ENCODE measurements around the gene NOL8.
A peak's percentile ranks its signal among the peaks of the same experiment; 100 is the strongest.

NOL8 gene

GRCh38 chr9:92325269-92325990 lies at the start of gene NOL8, which contains the start of gene CENPP:
Gene NOL8 (minus strand): TSS chr9:92325350. CDS start chr9:92324161, 1,189 bp downstream.
Gene CENPP (plus strand): TSS chr9:92325953.
- peak; percentile 93 for DNase-seq

- DNase-seq = no peak
Observed at GRCh38 chr9:92373167-92373566, 48.0 kb upstream of the NOL8 start.

DNA sequence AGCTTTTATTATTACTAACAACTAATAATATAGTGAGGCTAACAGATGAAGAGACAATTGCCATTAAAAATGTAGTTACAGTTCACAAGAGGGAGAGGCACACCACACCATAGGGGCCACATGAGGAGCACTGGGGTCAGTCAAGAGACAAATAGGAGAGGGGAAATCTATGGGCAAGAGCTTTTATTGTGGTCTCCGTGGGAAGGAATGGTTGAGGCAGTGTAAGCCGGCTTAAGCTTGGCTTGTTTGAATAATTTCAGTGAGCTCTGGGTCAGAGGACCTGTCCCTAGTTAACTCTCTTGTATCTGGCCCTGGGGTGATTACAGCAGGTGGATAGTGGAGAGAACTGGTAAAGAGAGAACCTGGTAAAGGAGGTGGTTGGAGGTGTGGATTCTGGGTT lies 43.9 kb upstream of the NOL8 start:
- DNase-seq = no peak

DNA sequence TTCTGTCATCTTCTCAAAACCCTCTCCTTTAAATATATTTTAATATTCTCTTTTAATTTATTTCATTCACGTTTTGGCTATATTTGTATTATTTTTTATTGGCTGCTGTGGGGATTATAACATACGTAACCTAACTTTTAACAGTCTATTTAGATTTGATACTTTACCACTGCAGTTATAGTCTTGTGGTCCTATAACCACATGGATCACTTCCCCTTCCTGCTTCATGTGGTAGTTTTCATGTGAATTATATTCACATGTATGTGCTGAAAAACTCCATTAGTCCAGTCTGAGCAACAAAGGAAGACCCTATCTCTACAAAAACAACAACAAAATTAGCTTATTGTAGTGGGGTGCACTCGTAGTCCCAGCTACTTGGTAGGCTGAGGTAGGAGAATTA lies 34.9 kb upstream of the NOL8 start:
- DNase-seq = no peak

GRCh38 chr9:92359394-92359995 lies 34.3 kb upstream of the NOL8 start:
- no peak for DNase-seq

- DNase-seq = no peak
Observed at GRCh38 chr9:92353051-92353450, 27.9 kb upstream of the NOL8 start.

DNA sequence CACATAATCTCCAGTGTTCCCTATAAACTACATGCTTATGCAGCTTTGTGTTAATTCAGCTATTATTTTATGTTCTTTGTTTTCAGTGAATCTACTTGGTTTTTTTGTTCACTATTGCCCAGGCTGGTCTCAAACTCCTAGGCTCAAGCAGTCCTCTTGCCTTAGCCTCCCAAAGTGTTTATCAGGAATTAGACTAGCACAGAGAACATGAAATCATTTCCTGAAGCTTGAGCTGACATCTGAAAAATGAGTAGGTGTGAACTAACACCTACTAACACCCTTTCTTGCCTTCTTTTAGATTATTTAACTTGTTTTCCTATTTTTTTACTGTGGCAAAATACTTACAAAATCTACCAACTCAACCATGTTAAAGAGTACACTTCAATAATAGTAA lies 25.6 kb upstream of the NOL8 start:
- DNase-seq = no peak

DNA sequence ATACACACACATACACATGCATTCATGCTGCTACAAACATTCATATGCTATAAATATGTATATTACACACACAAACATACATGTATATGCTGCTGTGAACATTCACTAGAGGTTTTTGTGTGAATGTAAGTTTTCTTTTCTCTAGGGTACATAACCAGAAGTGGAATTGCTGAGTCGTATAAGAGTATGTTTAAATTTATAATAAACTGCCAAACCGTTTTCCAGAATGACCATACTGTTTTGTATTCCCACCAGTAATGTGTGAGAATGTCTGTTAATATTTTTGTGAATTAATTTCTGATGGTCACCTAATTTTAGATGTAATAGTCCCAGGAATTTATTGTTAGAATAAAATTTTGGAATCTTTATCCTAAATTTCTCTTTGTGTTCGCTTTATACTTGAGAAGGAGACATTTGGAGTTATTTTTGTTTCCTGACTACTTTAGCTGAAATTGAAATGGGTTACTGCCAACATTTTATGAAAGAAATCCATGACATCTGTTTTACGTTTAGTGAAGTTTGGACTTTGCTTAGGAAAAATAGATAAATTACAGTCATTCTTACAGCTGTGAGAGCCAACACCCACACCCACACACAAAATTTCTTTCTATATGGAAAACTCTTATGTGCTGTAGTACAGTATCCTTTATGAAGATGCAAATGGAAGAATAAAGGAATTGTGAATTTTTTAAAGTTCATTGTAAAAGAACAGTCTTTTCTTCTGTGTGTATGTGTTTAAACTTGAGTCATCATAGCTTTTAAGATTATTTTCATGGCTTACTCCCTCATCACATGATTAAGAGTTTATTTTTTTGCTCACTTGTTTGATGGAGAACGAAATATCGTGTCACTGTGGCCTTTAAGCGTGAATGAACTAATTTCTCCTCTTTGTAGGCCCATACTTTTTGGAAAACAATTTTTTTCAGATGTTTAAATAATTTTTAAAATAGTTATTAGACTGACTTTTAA lies 24.9 kb upstream of the NOL8 start:
- no peak for DNase-seq

DNA sequence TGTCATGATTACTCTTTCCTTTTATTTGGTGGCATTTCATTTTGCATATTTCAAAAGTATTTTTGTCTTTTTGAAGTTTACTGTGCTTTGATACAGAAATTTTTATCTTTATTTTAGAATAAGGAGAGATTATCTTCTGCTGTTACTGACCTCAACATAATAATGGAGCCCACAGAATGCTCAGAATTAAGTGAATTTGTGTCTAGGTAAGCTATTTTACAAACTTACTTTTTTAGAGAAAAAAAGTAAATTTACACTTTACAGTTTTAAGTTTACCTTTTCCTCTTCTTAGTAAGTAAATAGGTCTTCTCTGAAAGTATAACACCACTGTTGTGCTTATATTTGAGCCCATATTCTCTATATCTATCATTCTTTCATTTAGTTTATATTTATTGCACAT lies 20.4 kb upstream of the NOL8 start:
- DNase-seq = no peak

- DNase-seq = no peak
Observed at GRCh38 chr9:92342825-92343488, 17.8 kb upstream of the NOL8 start.

GRCh38 chr9:92341578-92341977 lies 16.4 kb upstream of the NOL8 start:
- no peak for DNase-seq

DNA sequence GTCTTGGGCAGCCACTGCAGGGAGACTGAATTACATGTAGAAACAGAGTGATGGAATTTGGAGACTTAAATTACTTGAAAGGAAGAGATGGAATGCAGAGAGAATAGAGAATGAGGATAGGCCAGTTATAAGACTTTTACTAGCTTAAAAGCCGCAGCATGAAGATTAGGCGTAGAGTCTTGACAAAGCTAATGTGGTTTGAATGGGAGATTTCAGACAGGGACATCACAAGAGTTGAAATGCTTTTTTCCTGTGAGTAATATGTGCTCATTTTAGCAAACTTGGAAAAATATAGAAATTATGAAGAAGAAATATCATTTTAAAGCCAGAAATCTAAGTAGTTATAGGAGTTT lies 8.1 kb upstream of the NOL8 start:
- no peak for DNase-seq

- DNase-seq = no peak
Observed at GRCh38 chr9:92332577-92333281, 7.6 kb upstream of the NOL8 start.

DNA sequence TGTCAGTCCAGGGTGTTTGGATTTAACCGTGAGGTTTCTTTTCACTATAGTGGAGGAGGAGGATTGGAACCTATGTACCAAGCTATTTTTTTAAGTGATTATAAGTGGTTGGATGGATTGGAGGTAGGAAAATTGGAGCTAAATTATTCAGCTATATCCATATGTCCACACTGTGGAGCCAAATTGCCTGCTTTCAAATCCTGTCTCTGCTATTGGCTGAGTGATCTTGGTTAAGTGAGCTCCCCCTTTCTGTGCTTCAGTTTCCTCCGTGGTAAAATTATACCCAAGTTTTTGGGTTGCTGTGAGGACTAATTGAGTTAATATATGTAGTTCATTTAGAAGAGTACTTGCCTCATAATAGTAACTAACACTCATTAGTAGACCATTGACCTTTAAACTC lies 3.1 kb upstream of the NOL8 start:
- no peak for DNase-seq

- no peak for DNase-seq
Observed at GRCh38 chr9:92327283-92327850, 2.2 kb upstream of the NOL8 start.

GRCh38 chr9:92325991-92326500 lies 896 bp upstream of the NOL8 start:
- DNase-seq = no peak

DNA sequence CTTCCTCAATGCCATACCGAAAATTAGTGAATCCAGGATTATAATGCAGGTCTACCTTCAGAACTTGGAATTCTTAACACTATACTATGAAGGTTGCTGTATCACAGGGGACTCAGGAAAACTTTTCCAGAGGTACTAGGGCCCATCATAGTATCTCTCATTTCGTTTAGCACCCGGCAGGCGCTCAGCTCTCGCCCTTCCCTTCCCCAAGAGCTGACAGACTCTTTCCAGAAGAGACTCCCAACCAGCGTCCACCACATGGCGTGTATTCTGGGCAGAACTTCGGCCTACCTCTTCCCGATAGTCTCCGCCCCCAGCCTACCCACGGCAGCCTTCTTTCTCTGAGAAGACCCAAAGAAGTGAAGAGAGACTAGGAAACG lies 271 bp downstream of the NOL8 start:
- no peak for DNase-seq

- no peak for DNase-seq
Observed at GRCh38 chr9:92324431-92324830, 719 bp downstream of the NOL8 start.

GRCh38 chr9:92315456-92315855 lies 9.7 kb downstream of the NOL8 start:
- no peak for DNase-seq

DNA sequence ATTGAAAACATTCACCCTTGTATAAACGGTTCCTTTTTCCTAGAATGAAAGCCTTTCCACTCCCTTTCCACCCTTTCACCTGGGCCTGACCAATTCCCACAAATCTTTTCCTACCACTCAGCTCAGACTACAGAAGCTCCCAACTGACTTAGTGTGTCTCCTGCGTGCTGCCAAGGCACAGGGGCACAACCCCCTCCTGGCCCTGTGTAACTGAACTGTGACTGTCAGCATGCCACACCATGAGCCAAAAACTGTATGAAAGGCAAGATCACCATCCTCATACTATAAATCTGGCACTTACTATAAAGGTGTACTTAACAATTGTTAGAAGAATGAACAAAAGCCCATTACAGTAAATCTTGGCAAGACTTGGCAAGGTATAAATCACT lies 11.5 kb downstream of the NOL8 start:
- no peak for DNase-seq

- no peak for DNase-seq
Observed at GRCh38 chr9:92312887-92313623, 12.1 kb downstream of the NOL8 start.

All from activated CD8-positive, alpha-beta memory T cell treated with anti-CD3 and anti-CD28 coated beads for 24 hours (primary cell).